Neuron (in vitro differentiated cells): ENCODE results near the gene HSD17B1.

ENCODE experiments used
- H2AFZ ChIP-seq: one replicate; pipeline ENCODE4 v1.6.1; 2013; ENCODE audit warnings: low read depth, mild to moderate bottlenecking, inconsistent platforms, low read length, moderate library complexity
- H3K27me3 ChIP-seq: one replicate; pipeline ENCODE4 v1.6.1; 2013; ENCODE audit warnings: low read length; ENCODE audit not compliant: insufficient read depth
- H3K36me3 ChIP-seq: one replicate; pipeline ENCODE4 v1.6.1; 2013; ENCODE audit warnings: low read length; ENCODE audit not compliant: insufficient read depth
- H3K4me1 ChIP-seq: one replicate; pipeline ENCODE4 v1.6.1; 2013; ENCODE audit warnings: low read length; ENCODE audit not compliant: insufficient read depth
- H3K4me3 ChIP-seq: 2 replicates; pipeline ENCODE4 v1.5.1; 2013; ENCODE audit warnings: mild to moderate bottlenecking, low read length, moderate library complexity
- H3K9me3 ChIP-seq: one replicate; pipeline ENCODE4 v1.6.1; 2013; ENCODE audit warnings: low read length

The HSD17B1 gene

GRCh38 chr17:42518755-42519545 is 33.8 kb upstream of the HSD17B1 start:
- Histone ChIP-seq H3K27me3 (no peaks in the 10 kb centered on the region), H3K4me3 (no peak overlapping the region), H2AFZ (no peak overlapping the region), H3K4me1 (peaks cover 42% of the 10 kb centered on the region), H3K9me3 (no peaks in the 10 kb centered on the region), H3K36me3 (peaks cover 39% of the 10 kb centered on the region)

GRCh38 chr17:42519546-42520491 is 32.9 kb upstream of the HSD17B1 start:
- no peaks in the 10 kb centered on the region for H3K27me3 ChIP-seq
- no peak overlapping the region for H2AFZ ChIP-seq
- no peaks in the 10 kb centered on the region for H3K9me3 ChIP-seq
- peaks cover 42% of the 10 kb centered on the region for H3K4me1 ChIP-seq
- no peak overlapping the region for H3K4me3 ChIP-seq
- peaks cover 31% of the 10 kb centered on the region for H3K36me3 ChIP-seq

- H3K9me3 ChIP-seq = no peaks in the 10 kb centered on the region
- peaks cover 29% of the 10 kb centered on the region for H3K36me3 ChIP-seq
- no peaks in the 10 kb centered on the region for H3K27me3 ChIP-seq
- no peak overlapping the region for H3K4me3 ChIP-seq
- peaks cover 42% of the 10 kb centered on the region for H3K4me1 ChIP-seq
- H2AFZ ChIP-seq = no peak overlapping the region
Measured at GRCh38 chr17:42520540-42520951, 32.2 kb upstream of the HSD17B1 start.

GRCh38 chr17:42521036-42521435 is 31.7 kb upstream of the HSD17B1 start:
- Histone ChIP-seq H3K4me3 (no peak overlapping the region), H3K27me3 (no peaks in the 10 kb centered on the region), H3K4me1 (peaks cover 42% of the 10 kb centered on the region), H3K36me3 (peaks cover 29% of the 10 kb centered on the region), H2AFZ (no peak overlapping the region), H3K9me3 (no peaks in the 10 kb centered on the region)

GRCh38 chr17:42521666-42522262 is 31.0 kb upstream of the HSD17B1 start:
- peaks cover 42% of the 10 kb centered on the region for H3K4me1 ChIP-seq
- no peaks in the 10 kb centered on the region for H3K9me3 ChIP-seq
- H2AFZ ChIP-seq = no peak overlapping the region
- no peak overlapping the region for H3K4me3 ChIP-seq
- no peaks in the 10 kb centered on the region for H3K27me3 ChIP-seq
- peaks cover 26% of the 10 kb centered on the region for H3K36me3 ChIP-seq

- no peak overlapping the region for H2AFZ ChIP-seq
- no peaks in the 10 kb centered on the region for H3K9me3 ChIP-seq
- no peaks in the 10 kb centered on the region for H3K27me3 ChIP-seq
- H3K4me1 ChIP-seq = peaks cover 42% of the 10 kb centered on the region
- no peak overlapping the region for H3K4me3 ChIP-seq
- peaks cover 22% of the 10 kb centered on the region for H3K36me3 ChIP-seq
Measured at GRCh38 chr17:42522263-42522790, 30.4 kb upstream of the HSD17B1 start.

- Histone ChIP-seq H2AFZ (no peak overlapping the region), H3K4me1 (peaks cover 42% of the 10 kb centered on the region), H3K4me3 (no peak overlapping the region), H3K27me3 (no peaks in the 10 kb centered on the region), H3K9me3 (no peaks in the 10 kb centered on the region), H3K36me3 (peaks cover 21% of the 10 kb centered on the region)
Measured at GRCh38 chr17:42522798-42523278, 29.9 kb upstream of the HSD17B1 start.

GRCh38 chr17:42525221-42525620 is 27.5 kb upstream of the HSD17B1 start:
- Histone ChIP-seq H3K4me3 (no peak overlapping the region), H3K36me3 (peaks cover 21% of the 10 kb centered on the region), H3K27me3 (no peaks in the 10 kb centered on the region), H3K4me1 (peaks cover 20% of the 10 kb centered on the region), H3K9me3 (no peaks in the 10 kb centered on the region), H2AFZ (no peak overlapping the region)

- Histone ChIP-seq H3K4me3 (no peak overlapping the region), H3K4me1 (peaks cover 14% of the 10 kb centered on the region), H2AFZ (no peak overlapping the region), H3K36me3 (peaks cover 20% of the 10 kb centered on the region), H3K27me3 (no peaks in the 10 kb centered on the region), H3K9me3 (no peaks in the 10 kb centered on the region)
Measured at GRCh38 chr17:42526031-42526444, 26.7 kb upstream of the HSD17B1 start.

- H2AFZ ChIP-seq = no peak overlapping the region
- H3K4me1 ChIP-seq = peaks cover 8% of the 10 kb centered on the region
- H3K9me3 ChIP-seq = no peaks in the 10 kb centered on the region
- no peak overlapping the region for H3K4me3 ChIP-seq
- H3K27me3 ChIP-seq = no peaks in the 10 kb centered on the region
- peaks cover 4% of the 10 kb centered on the region for H3K36me3 ChIP-seq
Measured at GRCh38 chr17:42527932-42528331, 24.8 kb upstream of the HSD17B1 start.

- Histone ChIP-seq H3K4me1 (peaks cover 5% of the 10 kb centered on the region), H3K9me3 (no peaks in the 10 kb centered on the region), H3K4me3 (no peak overlapping the region), H3K27me3 (no peaks in the 10 kb centered on the region), H3K36me3 (no peaks in the 10 kb centered on the region), H2AFZ (no peak overlapping the region)
Measured at GRCh38 chr17:42529061-42529460, 23.7 kb upstream of the HSD17B1 start.

- H3K4me1 ChIP-seq = peaks cover 18% of the 10 kb centered on the region
- H3K4me3 ChIP-seq = no peak overlapping the region
- no peak overlapping the region for H2AFZ ChIP-seq
- no peaks in the 10 kb centered on the region for H3K27me3 ChIP-seq
- H3K36me3 ChIP-seq = no peaks in the 10 kb centered on the region
- no peaks in the 10 kb centered on the region for H3K9me3 ChIP-seq
Measured at GRCh38 chr17:42530952-42531454, 21.7 kb upstream of the HSD17B1 start.
